Panc1 (cell line): ENCODE results near the gene DDX1. TPM values are rescaled to one million over a fixed set of nuclear protein-coding genes. Genes with fewer than 3 reads are reported as not detected.

Source experiments
- ATAC-seq: fragments of 200-7000 bp; cut with Tn5 transposase; 2 replicates; pipeline ENCODE4 v1.9.1; 2020; ENCODE audit warnings: mild to moderate bottlenecking, moderate library complexity
- BruUV-seq: library from RNA; stranded (reverse); fragments of 400-500 nt; replicated peaks from 2 replicates; lab custom pipeline; 2021; lab: Mats Ljungman, UMichigan
- CTCF ChIA-PET: fragments of 300-600 bp; sonication (Branson Sonifier 250); formaldehyde crosslinking; loops from one replicate; lab custom pipeline; 2022; ENCODE audit warnings: antibody characterized with exemption; lab: Charles Lee
- POLR2A ChIA-PET: fragments of 300-600 bp; sonication (Branson Sonifier 250); formaldehyde crosslinking; loops from one replicate; lab custom pipeline; 2022; ENCODE audit warnings: antibody characterized with exemption; lab: Charles Lee
- DNase-seq: peaks from one replicate; pipeline ENCODE4 v3.0.0-alpha.2; 2010; ENCODE audit warnings: low read depth, low spot score
- H3K27ac ChIP-seq: 2 replicates; pipeline ENCODE4 v1.5.1; 2011; ENCODE audit warnings: mild to moderate bottlenecking, low read length, inconsistent platforms
- H3K27me3 ChIP-seq: fragments of 200-500 bp; sonication (Bioruptor generic); 2 replicates; pipeline ENCODE4 v1.6.0; 2014; ENCODE audit warnings: low read length, inconsistent platforms; ENCODE audit not compliant: control insufficient read depth, insufficient read depth
- H3K36me3 ChIP-seq: fragments of 200-500 bp; sonication (Bioruptor generic); 2 replicates; pipeline ENCODE4 v1.5.1; 2014; ENCODE audit warnings: inconsistent platforms, mild to moderate bottlenecking, low read length, moderate library complexity; ENCODE audit not compliant: control insufficient read depth, insufficient read depth
- H3K4me1 ChIP-seq: 2 replicates; pipeline ENCODE4 v1.5.1; 2011; ENCODE audit warnings: inconsistent platforms, mild to moderate bottlenecking, low read length, moderate library complexity; ENCODE audit not compliant: control insufficient read depth, insufficient read depth
- H3K4me3 ChIP-seq, 2 experiments: 2 replicates each; pipeline ENCODE4 v1.5.1; 2011 to 2012; ENCODE audit warnings: low read depth in 2 of 2, low read length in 2 of 2, mild to moderate bottlenecking in 2 of 2, inconsistent platforms in 1 of 2, moderate library complexity in 1 of 2
- H3K9me3 ChIP-seq: fragments of 200-500 bp; sonication (Bioruptor generic); 2 replicates; pipeline ENCODE4 v1.5.1; 2014; ENCODE audit warnings: low read depth, mild to moderate bottlenecking, inconsistent platforms, low read length, moderate library complexity; ENCODE audit not compliant: control insufficient read depth, insufficient read depth
- CTCF ChIP-seq: fragments of 450-650 bp; IDR thresholded peaks from 2 replicates; pipeline ENCODE4 v1.5.1; 2017; ENCODE audit warnings: mild to moderate bottlenecking
- POLR2AphosphoS5 ChIP-seq: IDR thresholded peaks from 2 replicates; pipeline ENCODE4 v1.6.1; 2012; ENCODE audit warnings: mild to moderate bottlenecking, low read depth, low read length, moderate library complexity
- REST ChIP-seq, 2 experiments: IDR thresholded peaks; 2 replicates each; pipeline ENCODE4 v1.6.1; 2011 to 2012; ENCODE audit warnings: low read depth in 2 of 2, control low read depth in 1 of 2, low read length in 1 of 2, mild to moderate bottlenecking in 1 of 2, moderate library complexity in 1 of 2; ENCODE audit not compliant: insufficient read depth in 1 of 2
- SIN3A ChIP-seq: IDR thresholded peaks from 2 replicates; pipeline ENCODE4 v1.6.1; 2012; ENCODE audit warnings: low read depth, mild to moderate bottlenecking, low read length, moderate library complexity, borderline replicate concordance; ENCODE audit not compliant: insufficient read depth
- TCF7L2 ChIP-seq: IDR thresholded peaks from 2 replicates; pipeline ENCODE4 v1.6.1; 2011; ENCODE audit warnings: mild to moderate bottlenecking, low read depth, low read length, inconsistent platforms
- in situ Hi-C: cut with HindIII; loops from 2 replicates; pipeline ENCODE4 v1.10.0; 2016; ENCODE audit warnings: low sequenced_read_pairs, low pct_unique_long_range_greater_than_20kb
- intact Hi-C: fragments of 100-400 bp; cut with micrococcal nuclease; formaldehyde crosslinking; loops from one replicate; pipeline ENCODE4 v1.10.0; 2022; ENCODE audit not compliant: unreplicated experiment
- total RNA-seq: library from RNA; stranded (reverse); gene quantifications from one replicate; pipeline ENCODE4 v1.2.1, GENCODE V29; 2021; ENCODE audit not compliant: unreplicated experiment

The DDX1 gene
- total RNA-seq, 1 experiment from 2014 or later: 102 TPM

GRCh38 chr2:15636972-15637785 lies 45.5 kb downstream of the DDX1 start:
- Histone ChIP-seq H3K4me1 (no peaks in the 10 kb centered on the region), H3K36me3 (peaks cover 20% of the 10 kb centered on the region), H3K27me3 (no peaks in the 10 kb centered on the region), H3K27ac (no peak overlapping the region), H3K9me3 (no peaks in the 10 kb centered on the region), H3K4me3 (no peak overlapping the region)
- in situ Hi-C loops: no loop called here
- DNase-seq: peak; percentile 27
- CTCF ChIA-PET: no interaction called here
- peak; percentile 89 for TF ChIP-seq CTCF
- no peak for TF ChIP-seq REST (IDR thresholded peaks at IDR 0.05; ENCODE audit: insufficient read depth in 1 of 2, low read depth in 2 of 2, low read length in 1 of 2)
- TF ChIP-seq SIN3A: no peak
- TF ChIP-seq TCF7L2: no peak
- TF ChIP-seq POLR2AphosphoS5: 0 out of 2 replicates have a peak, but pooled peaks have one; percentile 19
- intact Hi-C loops: loop anchor here (2.0 to 5.0 kb wide), 4 partner anchors 110 to 970 kb away; no protein-coding TSS in a partner anchor
- POLR2A ChIA-PET: no interaction called here
- peak; percentile 88 for ATAC-seq
- no TSS peak for BruUV-seq

- ATAC-seq: no peak
- no peak for TF ChIP-seq SIN3A
- TF ChIP-seq POLR2AphosphoS5: no peak
- TF ChIP-seq REST (IDR thresholded peaks at IDR 0.05; ENCODE audit: insufficient read depth in 1 of 2, low read depth in 2 of 2, low read length in 1 of 2): no peak
- CTCF ChIA-PET: no interaction called here
- POLR2A ChIA-PET: no interaction called here
- no peak for DNase-seq
- Histone ChIP-seq H3K9me3 (no peaks in the 10 kb centered on the region), H3K27me3 (no peaks in the 10 kb centered on the region), H3K27ac (no peak overlapping the region), H3K36me3 (peaks cover 12% of the 10 kb centered on the region; the same call in 1 of the 2 replicates), H3K4me3 (no peak overlapping the region), H3K4me1 (no peaks in the 10 kb centered on the region)
- in situ Hi-C loops (no loop called here), intact Hi-C loops (loop anchor here (5.0 kb wide), 2 partner anchors 109 to 969 kb away; no protein-coding TSS in a partner anchor)
- no TSS peak for BruUV-seq
These were observed 47.1 kb downstream of the DDX1 start for GRCh38 chr2:15638720-15639119.
